Activated effector memory CD4-positive, alpha-beta T cell treated with Interleukin-2 at 50 U/mL for 16 hours (primary cell): ENCODE data around the gene ZNF726.
"Not testable (repeated sequence)": the region's sequence is repeated elsewhere in the genome, so short reads cannot be mapped to it uniquely, and the experiment has no call there.

Experiments
- DNase-seq: peaks from one replicate; pipeline ENCODE4 v3.0.0-alpha.2; 2020

ZNF726 gene

DNA sequence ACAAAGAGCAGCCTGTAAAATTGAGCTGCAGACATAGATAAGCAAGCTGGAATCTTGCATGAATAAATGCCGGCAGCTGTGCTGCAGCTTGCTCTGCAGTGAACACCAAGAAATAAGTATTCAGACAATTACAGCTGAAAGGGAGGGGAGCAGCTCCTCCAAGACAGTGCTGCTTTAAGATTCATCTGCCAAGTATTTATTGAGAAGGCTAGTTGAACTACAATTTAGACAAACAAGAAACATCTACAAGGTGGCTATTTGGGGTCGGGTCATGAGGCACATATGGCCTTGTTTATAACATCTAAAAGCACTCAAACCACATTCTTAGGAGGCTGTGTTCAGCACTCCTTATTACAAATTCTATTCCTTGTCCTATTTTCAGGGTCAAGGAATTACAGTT, 34.9 kb downstream of the ZNF726 start:
- no peak for DNase-seq

GRCh38 chr19:23956051-23956450, 41.4 kb downstream of the ZNF726 start:
- no peak for DNase-seq

DNA sequence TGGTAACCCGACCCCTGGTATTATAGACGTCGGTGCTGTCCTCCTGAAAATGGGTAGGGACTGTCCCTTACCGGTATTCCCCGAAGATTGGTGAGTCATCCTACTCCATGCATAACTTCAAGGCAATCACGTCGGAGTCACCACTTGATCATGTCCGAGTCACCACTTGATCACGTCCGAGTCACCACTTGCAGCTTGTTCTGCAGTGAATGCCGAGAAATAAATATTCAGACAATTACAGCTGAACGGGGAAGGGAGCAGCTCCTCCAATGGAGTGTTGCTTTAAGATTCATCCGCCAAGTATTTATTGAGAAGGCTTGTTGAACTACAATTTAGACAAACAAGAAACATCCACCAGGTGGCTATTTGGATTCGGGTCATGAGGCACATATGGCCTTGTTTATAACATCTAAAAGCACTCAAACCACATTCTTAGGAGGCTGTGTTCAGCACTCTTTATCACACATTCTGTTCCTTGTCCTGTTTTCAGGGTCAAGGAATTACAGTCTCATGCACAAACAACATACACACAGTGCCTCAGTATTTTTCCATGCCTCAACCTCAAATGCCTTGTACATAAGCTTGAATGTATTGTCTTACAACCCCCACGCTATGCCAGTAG, 43.1 kb downstream of the ZNF726 start:
- DNase-seq, result no peak

- DNase-seq, result not testable (repeated sequence)
These were observed 48.7 kb downstream of the ZNF726 start for GRCh38 chr19:23963396-23963795.

DNA sequence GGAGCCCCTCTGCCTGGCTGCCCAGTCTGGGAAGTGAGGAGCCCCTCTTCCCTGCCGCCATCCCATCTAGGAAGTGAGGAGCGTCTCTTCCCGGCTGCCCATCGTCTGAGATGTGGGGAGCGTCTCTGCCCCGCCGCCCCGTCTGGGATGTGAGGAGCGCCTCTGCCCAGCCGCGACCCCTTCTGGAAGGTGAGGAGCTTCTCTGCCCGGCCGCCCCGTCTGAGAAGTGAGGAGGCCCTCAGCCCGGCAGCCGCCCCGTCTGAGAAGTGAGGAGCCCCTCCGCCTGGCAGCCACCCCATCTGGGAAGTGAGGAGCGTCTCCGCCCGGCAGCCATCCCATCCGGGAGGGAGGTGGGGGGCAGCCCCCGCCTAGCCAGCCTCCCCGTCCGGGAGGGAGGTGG, 49.2 kb downstream of the ZNF726 start:
- not testable (repeated sequence) for DNase-seq

DNA sequence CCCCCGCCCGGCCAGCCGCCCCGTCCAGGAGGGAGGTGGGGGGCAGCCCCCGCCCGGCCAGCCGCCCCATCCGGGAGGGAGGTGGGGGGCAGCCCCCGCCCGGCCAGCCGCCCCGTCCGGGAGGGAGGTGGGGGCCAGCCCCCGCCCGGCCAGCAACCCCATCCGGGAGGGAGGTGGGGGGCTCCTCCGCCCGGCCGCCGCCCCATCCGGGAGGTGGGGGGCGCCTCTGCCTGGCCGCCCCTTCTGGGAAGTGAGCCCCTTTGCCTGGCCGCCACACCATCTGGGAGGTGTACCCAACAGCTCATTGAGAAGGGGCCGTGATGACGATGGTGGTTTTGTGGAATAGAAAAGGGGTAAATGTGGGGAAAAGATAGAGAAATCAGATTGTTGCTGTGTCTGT, 49.6 kb downstream of the ZNF726 start:
- not testable (repeated sequence) for DNase-seq

GRCh38 chr19:23969630-23970029, 54.9 kb downstream of the ZNF726 start:
- DNase-seq, result no peak

DNA sequence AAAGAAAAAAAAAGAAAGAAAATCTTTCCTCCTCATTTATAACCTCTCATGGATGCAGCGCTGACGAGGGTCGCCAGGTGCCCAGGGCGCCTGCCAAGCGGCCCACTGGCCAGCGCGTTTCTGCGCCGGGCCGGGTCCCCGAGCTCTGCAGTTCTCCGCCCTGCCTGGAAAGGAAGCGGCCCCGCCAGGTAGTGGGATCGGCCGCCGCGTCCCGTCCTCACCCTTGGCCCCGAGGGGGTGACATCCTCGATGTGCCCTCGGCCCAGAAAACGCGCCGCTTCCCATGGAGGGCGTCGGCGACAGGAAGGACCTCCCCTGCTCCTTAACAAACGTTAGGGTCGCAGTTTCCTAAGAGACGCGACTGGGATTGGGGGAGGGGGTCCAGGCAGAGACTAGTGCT, 56.9 kb downstream of the ZNF726 start:
- no peak for DNase-seq

- DNase-seq, result no peak
These were observed 57.5 kb downstream of the ZNF726 start for GRCh38 chr19:23972161-23972560.

DNA sequence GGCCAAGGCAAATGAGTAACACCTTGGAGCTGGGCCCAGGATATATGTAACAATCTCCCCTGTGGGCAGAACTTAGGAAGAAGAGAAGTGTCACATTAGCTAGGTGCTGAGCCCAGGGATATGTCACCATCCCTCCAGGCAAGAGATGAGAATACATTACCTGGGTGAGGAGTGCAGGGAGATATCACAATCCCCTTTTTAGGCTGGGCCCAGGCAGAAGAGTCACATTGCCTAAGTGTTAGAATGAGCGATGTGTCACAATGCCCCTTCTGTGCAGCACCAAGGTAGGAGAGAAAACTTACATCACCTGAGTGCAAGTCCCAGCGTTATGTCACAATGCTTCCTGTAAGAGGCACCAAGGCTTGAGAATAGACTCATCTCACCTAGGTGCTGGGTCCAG, 60.3 kb downstream of the ZNF726 start:
- DNase-seq, result no peak

DNA sequence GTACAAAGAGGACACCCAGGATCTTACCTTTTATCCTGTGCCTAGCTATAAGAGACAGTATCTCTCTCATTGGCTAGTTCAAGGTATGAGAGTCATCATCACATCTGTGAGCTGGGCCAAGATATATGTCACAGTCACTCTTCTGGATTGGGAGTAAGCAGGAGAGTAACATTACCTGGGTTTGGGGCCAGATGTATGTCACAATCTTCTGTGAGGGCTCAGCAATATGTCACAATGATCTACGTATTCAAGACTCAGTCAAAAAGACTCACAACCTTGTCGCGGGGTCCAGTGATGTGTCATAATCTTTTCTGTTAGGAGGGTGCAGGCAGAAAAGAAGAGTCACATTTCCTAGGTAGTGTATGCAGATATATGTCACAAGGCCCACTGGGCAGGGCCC, 61.9 kb downstream of the ZNF726 start:
- DNase-seq, result not testable (repeated sequence)

DNA sequence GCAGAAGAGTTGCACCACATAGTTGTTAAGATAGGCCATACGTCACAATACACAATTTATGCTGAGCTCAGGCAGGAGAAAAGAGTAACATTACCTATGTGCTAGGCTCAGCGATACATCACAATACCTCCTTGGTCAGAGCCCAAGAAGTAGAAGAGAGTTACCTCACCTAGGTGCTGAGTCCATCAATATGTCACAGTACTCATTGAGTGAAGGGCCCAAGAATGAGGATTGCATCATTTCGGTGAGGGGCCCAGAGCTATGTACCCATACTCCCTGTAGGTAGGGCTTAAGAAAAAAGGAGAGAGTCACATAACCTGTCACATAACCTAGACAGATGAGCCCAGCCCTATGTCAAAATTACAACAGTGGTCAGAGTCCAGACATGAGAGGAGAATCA, 62.6 kb downstream of the ZNF726 start:
- DNase-seq, result not testable (repeated sequence)

DNA sequence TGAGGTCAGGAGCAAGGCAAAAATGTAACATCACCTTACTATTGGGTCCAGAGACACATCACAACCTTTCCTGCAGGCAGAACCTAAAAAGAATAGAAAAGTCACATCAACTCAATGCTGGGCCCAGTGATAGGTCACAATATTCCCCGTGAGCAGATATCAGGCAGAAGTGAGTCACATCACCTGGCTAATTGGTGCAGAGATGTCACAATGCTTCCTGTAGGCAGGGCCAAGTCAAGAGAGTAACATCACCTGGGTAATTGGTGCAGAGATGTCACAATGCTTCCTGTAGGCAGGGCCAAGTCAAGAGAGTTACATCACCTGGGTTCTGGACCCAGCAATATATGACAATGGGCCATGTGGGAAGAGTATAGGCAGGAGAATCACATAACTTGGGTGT, 63.4 kb downstream of the ZNF726 start:
- no peak for DNase-seq

DNA sequence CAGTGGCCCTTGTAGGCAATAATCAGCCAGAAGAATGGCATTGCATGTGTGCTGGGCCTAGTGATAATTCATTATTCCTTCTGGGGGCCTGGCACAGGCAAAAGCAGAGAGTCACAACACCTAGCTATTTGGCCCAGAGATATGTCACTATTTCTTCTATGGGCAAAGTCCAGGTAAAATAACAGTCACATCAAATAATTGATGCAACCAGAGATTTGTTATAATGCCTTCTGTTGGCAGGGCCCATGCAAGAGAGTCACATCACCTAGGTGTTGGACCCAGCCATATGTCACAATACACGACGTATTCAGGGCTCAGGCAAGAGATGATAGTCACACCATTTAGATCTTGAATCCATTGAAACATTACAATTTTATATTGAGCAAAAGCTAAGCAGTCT, 66.1 kb downstream of the ZNF726 start:
- DNase-seq, result no peak

GRCh38 chr19:23981863-23982262, 67.2 kb downstream of the ZNF726 start:
- DNase-seq, result no peak

DNA sequence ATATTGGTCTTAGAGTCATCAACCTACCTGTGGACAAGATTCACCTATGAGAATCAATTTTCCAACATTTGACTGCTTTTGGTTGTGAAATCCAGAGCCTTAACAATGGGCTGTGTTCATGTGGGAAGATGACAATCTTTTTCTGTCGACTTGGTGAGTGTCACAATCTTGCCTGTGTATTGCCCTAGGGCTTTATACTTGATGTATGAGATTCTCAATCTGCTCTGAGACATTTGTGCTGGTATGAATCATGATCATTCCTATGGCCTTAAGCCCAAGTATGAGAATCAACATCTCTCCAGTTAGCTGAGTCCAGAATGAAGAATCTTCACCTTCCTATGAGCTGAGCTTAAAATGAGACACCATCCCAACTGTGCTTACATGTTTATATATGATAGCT, 68.7 kb downstream of the ZNF726 start:
- DNase-seq, result no peak
